WTC11 (cell line): Measurements from ENCODE around the gene ITPRID2. TPM values are rescaled to one million over a fixed set of nuclear protein-coding genes. Genes with fewer than 3 reads are reported as not detected.

ENCODE experiments used
- ATAC-seq: fragments of 200-7000 bp; cut with Tn5 transposase; 2 replicates; pipeline ENCODE4 v1.10.0; 2021; ENCODE audit warnings: mild to moderate bottlenecking, moderate library complexity
- CTCF ChIA-PET: fragments of 300-600 bp; sonication (Branson Sonifier 250); formaldehyde crosslinking; loops from one replicate; lab custom pipeline; 2021; ENCODE audit warnings: antibody characterized with exemption; lab: Charles Lee
- POLR2A ChIA-PET: fragments of 350-600 bp; sonication (Branson Sonifier 250); formaldehyde crosslinking; loops from one replicate; lab custom pipeline; 2021; ENCODE audit warnings: antibody characterized with exemption; lab: Charles Lee
- DNase-seq: peaks from one replicate; pipeline ENCODE4 v3.0.0; 2021; ENCODE audit warnings: low spot score
- H3K27ac Mint-ChIP-seq: 2 replicates; pipeline ENCODE4 v1.8.0; 2021; ENCODE audit warnings: mixed read lengths
- H3K27me3 Mint-ChIP-seq: 2 replicates; pipeline ENCODE4 v1.8.0; 2021; ENCODE audit warnings: low read depth, mild to moderate bottlenecking, moderate library complexity, mixed read lengths
- H3K36me3 Mint-ChIP-seq: 2 replicates; pipeline ENCODE4 v1.8.0; 2021; ENCODE audit warnings: mixed read lengths
- H3K4me1 Mint-ChIP-seq: 2 replicates; pipeline ENCODE4 v1.8.0; 2022; ENCODE audit warnings: mixed read lengths
- H3K4me3 Mint-ChIP-seq: 2 replicates; pipeline ENCODE4 v1.8.0; 2021; ENCODE audit warnings: mild to moderate bottlenecking, moderate library complexity, mixed read lengths
- H3K9me3 Mint-ChIP-seq: 2 replicates; pipeline ENCODE4 v1.8.0; 2021; ENCODE audit warnings: mixed read lengths
- CTCF ChIP-seq: fragments of 200-600 bp; IDR thresholded peaks from 2 replicates; pipeline ENCODE4 v1.8.0; 2022; ENCODE audit warnings: antibody characterized with exemption
- E2F1 ChIP-seq: sonication (generic); formaldehyde crosslinking; IDR thresholded peaks from 2 replicates; pipeline ENCODE4 v1.8.0; 2022; ENCODE audit warnings: mild to moderate bottlenecking, missing genetic modification reagents
- E2F5 ChIP-seq: sonication (generic); formaldehyde crosslinking; IDR thresholded peaks from 2 replicates; pipeline ENCODE4 v1.8.1; 2022; ENCODE audit warnings: mild to moderate bottlenecking, moderate library complexity, missing genetic modification reagents
- EMX1 ChIP-seq: fragments of 250-450 bp; sonication (Bioruptor Pico); IDR thresholded peaks from 2 replicates; pipeline ENCODE4 v1.8.0; 2021; ENCODE audit warnings: mild to moderate bottlenecking
- ETV6 ChIP-seq: sonication (generic); formaldehyde crosslinking; IDR thresholded peaks from 2 replicates; pipeline ENCODE4 v1.8.1; 2022; ENCODE audit warnings: mild to moderate bottlenecking, missing genetic modification reagents
- FOXJ3 ChIP-seq: sonication (generic); formaldehyde crosslinking; IDR thresholded peaks from 2 replicates; pipeline ENCODE4 v1.9.0; 2021; ENCODE audit warnings: missing genetic modification reagents, mild to moderate bottlenecking, borderline replicate concordance
- FOXP1 ChIP-seq: sonication (generic); formaldehyde crosslinking; IDR thresholded peaks from 2 replicates; pipeline ENCODE4 v1.8.0; 2022; ENCODE audit warnings: missing genetic modification reagents, mild to moderate bottlenecking, moderate library complexity, borderline replicate concordance
- JUN ChIP-seq: sonication (generic); formaldehyde crosslinking; IDR thresholded peaks from 2 replicates; pipeline ENCODE4 v1.8.0; 2023; ENCODE audit warnings: mild to moderate bottlenecking, missing genetic modification reagents
- NFATC4 ChIP-seq: fragments of 250-450 bp; sonication (Bioruptor Pico); IDR thresholded peaks from 2 replicates; pipeline ENCODE4 v1.9.0; 2021; ENCODE audit warnings: mild to moderate bottlenecking
- NFE2L1 ChIP-seq: sonication (generic); formaldehyde crosslinking; IDR thresholded peaks from 2 replicates; pipeline ENCODE4 v1.8.1; 2023; ENCODE audit warnings: missing genetic modification reagents
- NR1H2 ChIP-seq: sonication (generic); formaldehyde crosslinking; IDR thresholded peaks from 2 replicates; pipeline ENCODE4 v1.9.0; 2021; ENCODE audit warnings: mild to moderate bottlenecking, moderate library complexity, missing genetic modification reagents
- OVOL2 ChIP-seq: fragments of 250-450 bp; sonication (Bioruptor Pico); IDR thresholded peaks from 2 replicates; pipeline ENCODE4 v1.9.0; 2021; ENCODE audit warnings: mild to moderate bottlenecking, borderline replicate concordance
- TEAD4 ChIP-seq: sonication (generic); formaldehyde crosslinking; IDR thresholded peaks from 2 replicates; pipeline ENCODE4 v1.8.0; 2022; ENCODE audit warnings: mild to moderate bottlenecking, missing genetic modification reagents
- ZBTB43 ChIP-seq: sonication (generic); formaldehyde crosslinking; IDR thresholded peaks from 2 replicates; pipeline ENCODE4 v1.8.1; 2023; ENCODE audit warnings: mild to moderate bottlenecking, missing genetic modification reagents
- ZNF281 ChIP-seq: sonication (generic); formaldehyde crosslinking; IDR thresholded peaks from 2 replicates; pipeline ENCODE4 v1.8.0; 2023; ENCODE audit warnings: mild to moderate bottlenecking, missing genetic modification reagents
- ZNF317 ChIP-seq: sonication (generic); formaldehyde crosslinking; IDR thresholded peaks from 2 replicates; pipeline ENCODE4 v1.8.1; 2023; ENCODE audit warnings: low read depth, mild to moderate bottlenecking, moderate library complexity, missing genetic modification reagents, borderline replicate concordance
- total RNA-seq: library from RNA; stranded (reverse); gene quantifications from 3 replicates; pipeline ENCODE4 v1.2.3, GENCODE V29; 2021
- TF ChIP-seq, protein P1 (sequence below): sonication (generic); formaldehyde crosslinking; IDR thresholded peaks from 2 replicates; pipeline ENCODE4 v1.8.0; 2022; ENCODE audit warnings: mild to moderate bottlenecking, missing genetic modification reagents
- TF ChIP-seq, protein P2 (sequence below): sonication (generic); formaldehyde crosslinking; IDR thresholded peaks from 2 replicates; pipeline ENCODE4 v1.8.1; 2023; ENCODE audit warnings: mild to moderate bottlenecking, missing genetic modification reagents, moderate library complexity
- TF ChIP-seq, protein P3 (sequence below): sonication (generic); formaldehyde crosslinking; IDR thresholded peaks from 2 replicates; pipeline ENCODE4 v1.8.0; 2022; ENCODE audit warnings: missing genetic modification reagents
- TF ChIP-seq, protein P4 (sequence below): fragments of 250-450 bp; sonication (Bioruptor Pico); IDR thresholded peaks from 2 replicates; pipeline ENCODE4 v1.9.0; 2021; ENCODE audit warnings: mild to moderate bottlenecking

Gene ITPRID2
- total RNA-seq, 1 experiment from 2014 or later: 19.4 TPM

DNA sequence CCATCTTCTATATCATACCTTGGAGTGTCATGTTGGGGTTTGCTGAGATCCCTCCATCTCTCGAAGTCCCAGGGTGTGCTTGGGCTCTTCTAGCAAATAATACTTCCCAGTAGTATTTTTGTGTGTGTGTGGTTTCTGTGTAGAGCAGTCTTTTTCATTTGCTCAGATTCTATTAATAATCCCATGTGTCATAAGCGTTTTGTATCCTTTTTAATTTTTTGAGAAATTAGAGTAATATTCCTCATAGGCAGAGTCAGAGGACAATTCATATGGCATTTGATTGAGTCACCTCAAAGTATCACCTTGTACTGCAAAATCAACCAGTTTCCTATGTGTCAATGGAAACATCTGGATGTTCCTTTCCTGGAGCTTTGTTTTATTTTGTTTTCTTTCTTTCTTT is 56.7 kb downstream of the ITPRID2 start:
- H3K27me3 Mint-ChIP-seq: no peaks in the 10 kb centered on the region
- H3K4me1 Mint-ChIP-seq: peaks cover 6% of the 10 kb centered on the region; the same call in 1 of the 2 replicates
- DNase-seq (no peak), ATAC-seq (no peak)
- TF ChIP-seq NR1H2 (CRISPR knock-in tag) (no peak), ETV6 (CRISPR knock-in tag) (no peak), FOXJ3 (CRISPR knock-in tag) (no peak), E2F1 (CRISPR knock-in tag) (no peak), CTCF (no peak), NFE2L1 (CRISPR knock-in tag) (no peak), ZNF317 (no peak), FOXP1 (no peak), E2F5 (no peak), TEAD4 (CRISPR knock-in tag) (no peak), ZBTB43 (no peak)
- TF ChIP-seq, protein P1, sequence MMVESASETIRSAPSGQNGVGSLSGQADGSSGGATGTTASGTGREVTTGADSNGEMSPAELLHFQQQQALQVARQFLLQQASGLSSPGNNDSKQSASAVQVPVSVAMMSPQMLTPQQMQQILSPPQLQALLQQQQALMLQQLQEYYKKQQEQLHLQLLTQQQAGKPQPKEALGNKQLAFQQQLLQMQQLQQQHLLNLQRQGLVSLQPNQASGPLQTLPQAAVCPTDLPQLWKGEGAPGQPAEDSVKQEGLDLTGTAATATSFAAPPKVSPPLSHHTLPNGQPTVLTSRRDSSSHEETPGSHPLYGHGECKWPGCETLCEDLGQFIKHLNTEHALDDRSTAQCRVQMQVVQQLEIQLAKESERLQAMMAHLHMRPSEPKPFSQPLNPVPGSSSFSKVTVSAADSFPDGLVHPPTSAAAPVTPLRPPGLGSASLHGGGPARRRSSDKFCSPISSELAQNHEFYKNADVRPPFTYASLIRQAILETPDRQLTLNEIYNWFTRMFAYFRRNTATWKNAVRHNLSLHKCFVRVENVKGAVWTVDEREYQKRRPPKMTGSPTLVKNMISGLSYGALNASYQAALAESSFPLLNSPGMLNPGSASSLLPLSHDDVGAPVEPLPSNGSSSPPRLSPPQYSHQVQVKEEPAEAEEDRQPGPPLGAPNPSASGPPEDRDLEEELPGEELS: no peak
- TF ChIP-seq, protein P2, sequence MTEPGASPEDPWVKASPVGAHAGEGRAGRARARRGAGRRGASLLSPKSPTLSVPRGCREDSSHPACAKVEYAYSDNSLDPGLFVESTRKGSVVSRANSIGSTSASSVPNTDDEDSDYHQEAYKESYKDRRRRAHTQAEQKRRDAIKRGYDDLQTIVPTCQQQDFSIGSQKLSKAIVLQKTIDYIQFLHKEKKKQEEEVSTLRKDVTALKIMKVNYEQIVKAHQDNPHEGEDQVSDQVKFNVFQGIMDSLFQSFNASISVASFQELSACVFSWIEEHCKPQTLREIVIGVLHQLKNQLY (CRISPR knock-in tag): no peak
- TF ChIP-seq, protein P3, sequence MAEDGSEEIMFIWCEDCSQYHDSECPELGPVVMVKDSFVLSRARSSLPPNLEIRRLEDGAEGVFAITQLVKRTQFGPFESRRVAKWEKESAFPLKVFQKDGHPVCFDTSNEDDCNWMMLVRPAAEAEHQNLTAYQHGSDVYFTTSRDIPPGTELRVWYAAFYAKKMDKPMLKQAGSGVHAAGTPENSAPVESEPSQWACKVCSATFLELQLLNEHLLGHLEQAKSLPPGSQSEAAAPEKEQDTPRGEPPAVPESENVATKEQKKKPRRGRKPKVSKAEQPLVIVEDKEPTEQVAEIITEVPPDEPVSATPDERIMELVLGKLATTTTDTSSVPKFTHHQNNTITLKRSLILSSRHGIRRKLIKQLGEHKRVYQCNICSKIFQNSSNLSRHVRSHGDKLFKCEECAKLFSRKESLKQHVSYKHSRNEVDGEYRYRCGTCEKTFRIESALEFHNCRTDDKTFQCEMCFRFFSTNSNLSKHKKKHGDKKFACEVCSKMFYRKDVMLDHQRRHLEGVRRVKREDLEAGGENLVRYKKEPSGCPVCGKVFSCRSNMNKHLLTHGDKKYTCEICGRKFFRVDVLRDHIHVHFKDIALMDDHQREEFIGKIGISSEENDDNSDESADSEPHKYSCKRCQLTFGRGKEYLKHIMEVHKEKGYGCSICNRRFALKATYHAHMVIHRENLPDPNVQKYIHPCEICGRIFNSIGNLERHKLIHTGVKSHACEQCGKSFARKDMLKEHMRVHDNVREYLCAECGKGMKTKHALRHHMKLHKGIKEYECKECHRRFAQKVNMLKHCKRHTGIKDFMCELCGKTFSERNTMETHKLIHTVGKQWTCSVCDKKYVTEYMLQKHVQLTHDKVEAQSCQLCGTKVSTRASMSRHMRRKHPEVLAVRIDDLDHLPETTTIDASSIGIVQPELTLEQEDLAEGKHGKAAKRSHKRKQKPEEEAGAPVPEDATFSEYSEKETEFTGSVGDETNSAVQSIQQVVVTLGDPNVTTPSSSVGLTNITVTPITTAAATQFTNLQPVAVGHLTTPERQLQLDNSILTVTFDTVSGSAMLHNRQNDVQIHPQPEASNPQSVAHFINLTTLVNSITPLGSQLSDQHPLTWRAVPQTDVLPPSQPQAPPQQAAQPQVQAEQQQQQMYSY (CRISPR knock-in tag): no peak
- H3K36me3 Mint-ChIP-seq: no peaks in the 10 kb centered on the region
- no peak overlapping the region for H3K4me3 Mint-ChIP-seq
- H3K9me3 Mint-ChIP-seq: no peaks in the 10 kb centered on the region
- no peak overlapping the region for H3K27ac Mint-ChIP-seq
- CTCF ChIA-PET: no interaction called here
- POLR2A ChIA-PET: interaction anchor here (0.6 kb wide), 1 partner anchor 49 kb away, joined by 3 read pairs; no protein-coding TSS in a partner anchor

GRCh38 chr2:181949047-181949446 is 57.5 kb downstream of the ITPRID2 start:
- Mint-ChIP-seq H3K4me3 (no peak overlapping the region), H3K4me1 (peaks cover 11% of the 10 kb centered on the region), H3K27ac (no peak overlapping the region), H3K9me3 (no peaks in the 10 kb centered on the region), H3K27me3 (no peaks in the 10 kb centered on the region), H3K36me3 (no peaks in the 10 kb centered on the region)
- POLR2A ChIA-PET: no interaction called here
- DNase-seq (no peak), ATAC-seq (no peak)
- CTCF ChIA-PET: interaction anchor here (0.6 kb wide), 1 partner anchor 315 kb away, joined by 3 read pairs; no protein-coding TSS in a partner anchor
- TF ChIP-seq FOXJ3 (CRISPR knock-in tag): no peak
- no peak for TF ChIP-seq OVOL2 (CRISPR knock-in tag)
- TF ChIP-seq, protein P4, sequence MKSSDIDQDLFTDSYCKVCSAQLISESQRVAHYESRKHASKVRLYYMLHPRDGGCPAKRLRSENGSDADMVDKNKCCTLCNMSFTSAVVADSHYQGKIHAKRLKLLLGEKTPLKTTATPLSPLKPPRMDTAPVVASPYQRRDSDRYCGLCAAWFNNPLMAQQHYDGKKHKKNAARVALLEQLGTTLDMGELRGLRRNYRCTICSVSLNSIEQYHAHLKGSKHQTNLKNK (CRISPR knock-in tag): no peak
- no peak for TF ChIP-seq NFATC4
- TF ChIP-seq EMX1 (CRISPR knock-in tag): no peak
- TF ChIP-seq JUN: no peak
- TF ChIP-seq ZNF281 (CRISPR knock-in tag): no peak
